ENCODE data around the gene SH3BP4.

- TF ChIP-seq CTCF (IDR thresholded peaks at IDR 0.05) (no peak), POLR2A (IDR thresholded peaks at IDR 0.05) (no peak)
Observed at GRCh38 chr2:235048549-235048948, 96.7 kb downstream of the SH3BP4 start.

Data from vagina (tissue), 2 donors.